HCT116 (cell line): ENCODE measurements around the gene PTPRR. TPM values are rescaled to one million over a fixed set of nuclear protein-coding genes. Genes with fewer than 3 reads are reported as not detected.

ENCODE experiments used
- ATAC-seq: fragments of 200-7000 bp; cut with Tn5 transposase; 2 replicates; pipeline ENCODE4 v1.9.1; 2020; ENCODE audit warnings: mild to moderate bottlenecking, moderate library complexity
- BruUV-seq: library from RNA; stranded (reverse); fragments of 400-500 nt; replicated peaks from 2 replicates; lab custom pipeline; 2021; lab: Mats Ljungman, UMichigan
- CTCF ChIA-PET: fragments of 300-600 bp; sonication (Branson Sonifier 250); formaldehyde crosslinking; loops from one replicate; lab custom pipeline; 2021; ENCODE audit warnings: antibody characterized with exemption; lab: Charles Lee
- POLR2A ChIA-PET: fragments of 300-600, 350-600 bp; sonication (Branson Sonifier 250); formaldehyde crosslinking; loops from one replicate; lab custom pipeline; 2021; ENCODE audit warnings: antibody characterized with exemption; lab: Charles Lee
- RAD21 ChIA-PET, 2 experiments: fragments of 300-600 bp; sonication (Branson Sonifier 250); formaldehyde crosslinking; loops; one replicate each; lab custom pipeline; 2023; ENCODE audit warnings: low total read pairs in 2 of 2; ENCODE audit not compliant: uncharacterized antibody in 2 of 2, unreplicated experiment in 2 of 2, low non-redundant PET in 1 of 2; lab: Charles Lee
- DNase-seq: peaks from one replicate; pipeline ENCODE4 v3.0.0-alpha.2; 2010; ENCODE audit warnings: low read depth, low spot score
- H2AFZ ChIP-seq: fragments of 200-600 bp; shearing (Covaris generic), sonication (generic); 2 replicates; pipeline ENCODE4 v1.6.1; 2017; ENCODE audit warnings: low read depth, mixed run types, mixed read lengths, antibody characterized with exemption, low read length; ENCODE audit not compliant: poor library complexity, severe bottlenecking
- H3K27ac ChIP-seq: 2 replicates; pipeline ENCODE4 v1.5.1; 2012; ENCODE audit warnings: low read depth, low read length
- H3K27me3 ChIP-seq: fragments of 200-600 bp; sonication (generic); 2 replicates; pipeline ENCODE4 v1.6.1; 2016; ENCODE audit warnings: mixed run types, low read length, mixed read lengths; ENCODE audit not compliant: insufficient read depth
- H3K36me3 ChIP-seq, 2 experiments: fragments of 200-500 bp in 1 of 2; fragments of 200-600 bp in 1 of 2; sonication (Bioruptor generic) in 1 of 2; sonication (generic) in 1 of 2; 2 replicates each; pipeline versions ENCODE4 v1.5.1 to v1.6.1; 2014 to 2016; ENCODE audit warnings: low read length in 2 of 2, inconsistent platforms in 1 of 2, mixed read lengths in 1 of 2, mixed run types in 1 of 2; ENCODE audit not compliant: insufficient read depth in 2 of 2, control insufficient read depth in 1 of 2
- H3K4me1 ChIP-seq, 2 experiments: fragments of 200-600 bp in 1 of 2; sonication (generic) in 1 of 2; 2 replicates each; pipeline versions ENCODE4 v1.5.1 to v1.6.1; 2012 to 2017; ENCODE audit warnings: low read length in 2 of 2, inconsistent platforms in 1 of 2, mild to moderate bottlenecking in 1 of 2, mixed read lengths in 1 of 2, mixed run types in 1 of 2, moderate library complexity in 1 of 2; ENCODE audit not compliant: insufficient read depth in 2 of 2, control insufficient read depth in 1 of 2
- H3K4me2 ChIP-seq: fragments of 200-600 bp; sonication (generic); 2 replicates; pipeline ENCODE4 v1.6.1; 2017; ENCODE audit warnings: mixed run types, low read length, mixed read lengths
- H3K4me3 ChIP-seq, 2 experiments: fragments of 200-600 bp in 1 of 2; sonication (generic) in 1 of 2; replicated peaks in 1 of 2; 2 replicates each; pipeline ENCODE4 v1.5.1; 2011 to 2016; ENCODE audit warnings: low read length in 2 of 2, control low read depth in 1 of 2, low read depth in 1 of 2, mild to moderate bottlenecking in 1 of 2, mixed read lengths in 1 of 2, mixed run types in 1 of 2
- H3K79me2 ChIP-seq: fragments of 200-600 bp; sonication (generic); 2 replicates; pipeline ENCODE4 v1.6.1; 2017; ENCODE audit warnings: mild to moderate bottlenecking, mixed run types, low read length, moderate library complexity, mixed read lengths; ENCODE audit not compliant: insufficient read depth
- H3K9ac ChIP-seq: fragments of 200-600 bp; sonication (generic); 2 replicates; pipeline ENCODE4 v1.6.1; 2016; ENCODE audit warnings: low read length, mixed read lengths
- H3K9me2 ChIP-seq: fragments of 200-600 bp; sonication (generic), shearing (Covaris generic); 2 replicates; pipeline ENCODE4 v1.6.1; 2017; ENCODE audit warnings: mixed run types, mild to moderate bottlenecking, moderate library complexity; ENCODE audit not compliant: insufficient read depth
- H3K9me3 ChIP-seq, 2 experiments: fragments of 200-500 bp in 1 of 2; fragments of 200-600 bp in 1 of 2; sonication (Bioruptor generic) in 1 of 2; sonication (generic) in 1 of 2; 2 replicates each; pipeline ENCODE4 v1.6.1; 2014 to 2017; ENCODE audit warnings: low read length in 2 of 2, mixed read lengths in 2 of 2, inconsistent platforms in 1 of 2, low read depth in 1 of 2, mild to moderate bottlenecking in 1 of 2, mixed run types in 1 of 2, moderate library complexity in 1 of 2; ENCODE audit not compliant: control insufficient read depth in 1 of 2, insufficient read depth in 1 of 2
- H4K20me1 ChIP-seq: fragments of 200-600 bp; sonication (generic), shearing (Covaris generic); 2 replicates; pipeline ENCODE4 v1.6.1; 2017; ENCODE audit warnings: mixed run types, mild to moderate bottlenecking, moderate library complexity; ENCODE audit not compliant: insufficient read depth
- EGR1 ChIP-seq: IDR thresholded peaks from 2 replicates; pipeline ENCODE4 v1.6.1; 2012; ENCODE audit warnings: low read depth
- ELF1 ChIP-seq: IDR thresholded peaks from 2 replicates; pipeline ENCODE4 v1.6.1; 2012; ENCODE audit warnings: low read depth, borderline replicate concordance
- JUND ChIP-seq: IDR thresholded peaks from 2 replicates; pipeline ENCODE4 v1.6.1; 2012
- ZFX ChIP-seq: fragments of 450-650 bp; IDR thresholded peaks from 2 replicates; pipeline ENCODE4 v1.6.1; 2017
- intact Hi-C: fragments of 100-400 bp; cut with micrococcal nuclease; formaldehyde crosslinking; loops from 2 replicates; pipeline ENCODE4 v1.10.0; 2022
- total RNA-seq: library from RNA; stranded (reverse); gene quantifications from one replicate; pipeline ENCODE4 v1.2.1, GENCODE V29; 2021; ENCODE audit not compliant: unreplicated experiment
- TF ChIP-seq, protein P1 (sequence below), 3 experiments: fragments of 200-600 bp in 1 of 3; sonication (generic) in 1 of 3; IDR thresholded peaks in 2 of 3; conservative IDR thresholded peaks in 1 of 3; 2 replicates each; pipeline ENCODE4 v1.5.1; 2012 to 2017; ENCODE audit warnings: low read depth in 2 of 3, low read length in 2 of 3, antibody characterized with exemption in 1 of 3, borderline replicate concordance in 1 of 3, control low read depth in 1 of 3, mild to moderate bottlenecking in 1 of 3, mixed read lengths in 1 of 3, mixed run types in 1 of 3, moderate library complexity in 1 of 3; ENCODE audit not compliant: insufficient read depth in 1 of 3
- TF ChIP-seq, protein P2 (sequence below): IDR thresholded peaks from 2 replicates; pipeline ENCODE4 v1.6.1; 2012

Gene PTPRR
- total RNA-seq, 1 experiment from 2014 or later: 0.27 TPM

DNA sequence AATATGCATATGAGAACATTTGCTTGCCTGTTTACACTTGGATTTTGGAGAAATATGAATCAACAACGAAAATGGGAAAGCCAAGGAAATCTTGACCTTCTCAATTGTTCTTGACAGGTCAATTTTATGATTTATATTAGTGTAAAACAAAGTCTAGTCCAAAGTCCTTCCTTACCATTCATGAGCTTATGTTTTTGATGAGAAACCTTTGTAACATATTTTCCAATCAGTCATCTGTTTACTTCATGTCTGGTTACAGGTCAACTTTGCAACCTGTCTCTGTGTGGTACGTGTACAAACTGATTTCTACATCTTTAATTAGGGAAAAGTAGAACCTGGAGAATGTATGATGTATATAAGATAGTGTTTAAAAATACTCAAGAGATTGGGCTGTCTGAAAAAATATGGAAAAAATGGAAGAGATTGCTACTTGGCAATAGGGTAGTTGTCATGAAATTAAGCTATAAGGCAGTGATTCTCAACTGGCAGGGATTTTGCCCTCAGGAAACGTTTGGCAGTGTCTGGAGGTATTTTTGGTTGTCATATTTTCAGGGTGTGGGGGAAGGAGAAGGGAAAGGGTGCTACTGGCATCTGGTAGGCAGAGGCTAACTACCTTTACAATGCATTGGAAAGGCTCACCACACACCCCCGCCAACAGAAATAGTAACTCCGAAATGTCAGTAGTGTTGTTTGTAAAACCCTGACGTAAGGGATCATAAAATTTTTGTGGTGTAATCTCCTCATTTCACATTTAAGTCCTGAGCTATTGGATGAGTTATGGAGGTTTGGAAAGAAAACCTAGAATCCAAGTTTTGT lies 172.9 kb downstream of the PTPRR start:
- H3K27ac ChIP-seq: no peak overlapping the region
- no peak overlapping the region for H3K4me3 ChIP-seq
- RAD21 ChIA-PET: no interaction called here
- POLR2A ChIA-PET: interaction anchor here (0.5 to 1.5 kb wide), 2 partner anchors 9 to 16 kb away, joined by 3 to 4 read pairs; no protein-coding TSS in a partner anchor
- H3K27me3 ChIP-seq: no peaks in the 10 kb centered on the region
- intact Hi-C loops: no loop called here
- BruUV-seq: no TSS peak
- ATAC-seq (no peak), DNase-seq (no peak)
- H2AFZ ChIP-seq: no peak overlapping the region
- CTCF ChIA-PET: interaction anchor here (0.9 to 1.5 kb wide), 2 partner anchors 14 to 267 kb away, joined by 3 read pairs; no protein-coding TSS in a partner anchor
- H3K4me2 ChIP-seq: no peak overlapping the region
- H3K9ac ChIP-seq: no peak overlapping the region
- no peaks in the 10 kb centered on the region for H4K20me1 ChIP-seq
- H3K4me1 ChIP-seq: peaks cover 0 to 8% of the 10 kb centered on the region in 2 experiments; a peak in 1 of 4 replicates
- H3K9me3 ChIP-seq: no peaks in the 10 kb centered on the region
- H3K79me2 ChIP-seq: no peaks in the 10 kb centered on the region
- no peaks in the 10 kb centered on the region for H3K36me3 ChIP-seq
- H3K9me2 ChIP-seq: no peaks in the 10 kb centered on the region
- TF ChIP-seq EGR1: no peak
- TF ChIP-seq ZFX: no peak
- TF ChIP-seq, protein P1, sequence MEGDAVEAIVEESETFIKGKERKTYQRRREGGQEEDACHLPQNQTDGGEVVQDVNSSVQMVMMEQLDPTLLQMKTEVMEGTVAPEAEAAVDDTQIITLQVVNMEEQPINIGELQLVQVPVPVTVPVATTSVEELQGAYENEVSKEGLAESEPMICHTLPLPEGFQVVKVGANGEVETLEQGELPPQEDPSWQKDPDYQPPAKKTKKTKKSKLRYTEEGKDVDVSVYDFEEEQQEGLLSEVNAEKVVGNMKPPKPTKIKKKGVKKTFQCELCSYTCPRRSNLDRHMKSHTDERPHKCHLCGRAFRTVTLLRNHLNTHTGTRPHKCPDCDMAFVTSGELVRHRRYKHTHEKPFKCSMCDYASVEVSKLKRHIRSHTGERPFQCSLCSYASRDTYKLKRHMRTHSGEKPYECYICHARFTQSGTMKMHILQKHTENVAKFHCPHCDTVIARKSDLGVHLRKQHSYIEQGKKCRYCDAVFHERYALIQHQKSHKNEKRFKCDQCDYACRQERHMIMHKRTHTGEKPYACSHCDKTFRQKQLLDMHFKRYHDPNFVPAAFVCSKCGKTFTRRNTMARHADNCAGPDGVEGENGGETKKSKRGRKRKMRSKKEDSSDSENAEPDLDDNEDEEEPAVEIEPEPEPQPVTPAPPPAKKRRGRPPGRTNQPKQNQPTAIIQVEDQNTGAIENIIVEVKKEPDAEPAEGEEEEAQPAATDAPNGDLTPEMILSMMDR (IDR thresholded peaks at IDR 0.05 in 2 of 3, conservative IDR thresholded peaks at IDR 0.05 in 1 of 3; ENCODE audit: borderline replicate concordance in 1 of 3, insufficient read depth in 1 of 3, low read depth in 2 of 3, low read length in 2 of 3): no peak
- no peak for TF ChIP-seq JUND
- TF ChIP-seq, protein P2, sequence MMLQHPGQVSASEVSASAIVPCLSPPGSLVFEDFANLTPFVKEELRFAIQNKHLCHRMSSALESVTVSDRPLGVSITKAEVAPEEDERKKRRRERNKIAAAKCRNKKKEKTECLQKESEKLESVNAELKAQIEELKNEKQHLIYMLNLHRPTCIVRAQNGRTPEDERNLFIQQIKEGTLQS: no peak
- no peak for TF ChIP-seq ELF1
